C4-2B (cell line): ENCODE measurements around the gene GRIP2.

Source experiments
- H3K27ac ChIP-seq: fragments of 450-650 bp; 2 replicates; pipeline ENCODE4 v1.5.1; 2017
- CTCF ChIP-seq: fragments of 450-650 bp; conservative IDR thresholded peaks from 2 replicates; pipeline ENCODE4 v1.5.1; 2017; ENCODE audit warnings: mild to moderate bottlenecking
- ZFX ChIP-seq: fragments of 450-650 bp; IDR thresholded peaks from 2 replicates; pipeline ENCODE4 v1.6.1; 2017

The GRIP2 gene

GRCh38 chr3:14539742-14540491 is at the start of gene GRIP2:
TSS of gene GRIP2 (minus strand) at chr3:14540342. CDS start at chr3:14540308, 34 bp downstream.
- TF ChIP-seq ZFX (no peak), CTCF (no peak)
- H3K27ac ChIP-seq: no peak within 1 kb of the TSS

DNA sequence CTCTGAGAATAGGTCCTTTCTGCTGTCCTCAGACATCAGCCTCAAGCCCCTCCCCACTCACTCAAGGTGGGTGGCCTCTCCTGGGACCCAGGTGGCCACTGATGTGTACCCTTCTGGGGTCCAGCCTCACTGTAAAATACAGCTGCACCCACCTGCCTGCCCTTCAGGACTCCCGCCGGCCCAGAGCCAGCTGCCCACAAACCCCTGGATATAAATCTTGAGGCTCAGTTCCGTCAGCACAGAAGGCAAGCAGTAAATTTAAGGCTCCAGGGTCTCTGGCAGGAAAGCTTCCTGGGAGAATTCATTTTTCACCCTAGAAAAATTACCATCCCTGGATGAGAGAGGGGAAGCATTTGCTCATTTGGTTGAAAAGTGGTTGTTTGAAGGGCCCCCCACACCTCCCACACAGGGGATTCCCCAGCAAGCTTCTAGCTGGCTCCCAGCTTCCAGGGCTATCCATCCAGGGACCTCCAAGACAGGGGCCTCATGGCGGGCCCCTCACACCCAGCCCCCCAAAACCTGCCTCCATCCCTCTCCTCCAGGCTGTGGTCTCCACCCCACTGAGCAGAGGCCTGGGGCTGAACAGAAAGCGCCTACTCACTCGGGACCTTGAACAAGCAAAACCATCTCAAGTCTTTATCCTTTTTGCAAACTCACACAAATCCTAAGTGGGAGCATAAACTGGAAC is 48.4 kb upstream of the GRIP2 start:
- no peak for TF ChIP-seq CTCF
- no peak for TF ChIP-seq ZFX
- H3K27ac ChIP-seq: no peak overlapping the region

DNA sequence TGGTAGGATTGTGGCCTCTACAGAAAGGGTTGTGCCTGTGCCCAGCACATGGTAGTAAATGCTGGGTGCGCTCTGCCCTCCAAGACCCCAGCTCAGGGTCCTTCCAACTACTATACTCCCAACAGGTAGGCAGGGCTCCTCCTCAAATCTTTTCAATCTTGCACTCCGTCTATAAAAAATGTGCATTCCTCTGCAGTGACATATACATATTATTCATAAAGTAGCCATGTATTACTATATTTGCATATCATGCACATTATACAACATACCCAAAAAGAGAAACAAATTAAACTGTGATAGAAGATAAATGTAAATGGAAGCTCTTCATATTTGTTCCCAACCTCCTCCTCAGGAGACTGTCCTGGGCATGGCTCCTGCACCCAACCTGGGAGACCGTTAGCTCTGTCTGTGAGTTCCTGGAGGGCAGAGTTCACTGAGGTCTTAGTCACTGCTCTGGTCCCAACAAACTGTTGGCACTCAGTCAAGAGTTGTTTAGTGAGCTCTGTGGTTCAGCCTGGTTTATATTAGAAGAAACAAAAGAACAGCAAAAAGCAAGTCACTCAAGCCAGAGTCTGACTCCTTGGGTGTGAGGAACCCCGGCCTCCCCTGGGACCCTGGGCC is 47.7 kb upstream of the GRIP2 start:
- TF ChIP-seq CTCF (no peak), ZFX (no peak)
- H3K27ac ChIP-seq: no peak overlapping the region

DNA sequence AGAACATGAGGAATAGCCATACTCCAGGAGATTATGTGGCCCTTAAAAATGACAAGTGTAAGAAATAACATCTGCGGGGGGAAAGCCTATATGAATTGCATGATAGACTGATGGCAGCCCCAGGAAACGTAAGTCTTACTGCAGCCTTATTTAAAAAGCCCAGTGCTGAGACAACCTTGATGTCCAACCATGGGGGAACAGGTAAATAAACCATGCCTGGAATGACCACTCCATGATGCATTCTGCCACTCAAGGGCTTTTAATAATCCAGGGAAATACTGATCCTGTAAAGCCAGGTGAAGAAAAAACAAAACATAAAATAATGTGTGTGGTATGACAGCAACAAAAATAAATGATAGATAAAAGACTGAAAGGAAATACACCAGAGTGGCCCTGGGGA is 46.5 kb upstream of the GRIP2 start:
- no peak overlapping the region for H3K27ac ChIP-seq

GRCh38 chr3:14583548-14584091 is 43.5 kb upstream of the GRIP2 start:
- H3K27ac ChIP-seq: no peak overlapping the region
- TF ChIP-seq ZFX (no peak), CTCF (no peak)

More for the DNA sequence above, 46.5 kb upstream of the GRIP2 start:
- TF ChIP-seq ZFX (no peak), CTCF (no peak)

DNA sequence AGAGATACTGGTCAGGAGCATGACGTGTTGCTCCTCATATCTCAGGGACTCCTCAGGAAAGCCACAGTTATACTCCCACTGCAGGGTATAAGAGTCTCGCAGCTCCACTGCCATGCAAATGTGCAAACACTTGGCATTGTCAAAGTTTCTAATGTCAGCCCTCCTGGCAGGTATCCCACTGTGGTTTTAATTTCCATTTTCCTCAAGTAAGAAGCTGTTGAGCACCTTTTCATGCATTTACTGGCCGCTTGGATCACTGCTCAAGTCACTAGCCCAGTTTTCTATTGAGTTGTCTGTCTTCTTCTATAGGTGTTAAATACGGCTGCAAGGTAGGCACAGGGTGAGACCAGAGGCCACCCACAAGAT is 41.9 kb upstream of the GRIP2 start:
- TF ChIP-seq ZFX: no peak
- TF ChIP-seq CTCF: no peak
- H3K27ac ChIP-seq: no peak overlapping the region
